GM19455 (cell line): Measurements from ENCODE around the gene ELMO1.
"Not testable (repeated sequence)": the region's sequence is repeated elsewhere in the genome, so short reads cannot be mapped to it uniquely, and the experiment has no call there.

Source experiments
- ATAC-seq: cut with Tn5 transposase; IDR thresholded peaks from one replicate; pipeline ENCODE4 v1.9.1; 2021; ENCODE audit not compliant: unreplicated experiment

Gene ELMO1

DNA sequence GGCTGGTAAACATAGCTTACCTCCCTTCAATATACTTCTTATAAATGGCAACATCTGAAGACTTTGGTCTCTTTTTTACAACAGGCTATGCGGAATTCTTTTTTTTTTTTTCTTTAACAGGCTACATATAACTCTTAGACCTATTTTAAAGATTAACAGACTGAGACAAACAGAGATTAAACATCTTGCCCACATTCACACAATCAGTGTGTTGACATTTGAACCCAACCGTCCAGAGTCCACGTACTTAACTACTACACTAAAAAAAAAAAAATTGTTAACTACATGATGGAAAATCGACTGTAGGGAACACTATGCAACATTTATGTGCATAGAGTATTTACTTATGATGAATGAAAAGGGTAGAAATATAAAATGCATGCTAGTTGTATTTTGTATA, 298.5 kb downstream of the ELMO1 start:
- ATAC-seq = no peak

DNA sequence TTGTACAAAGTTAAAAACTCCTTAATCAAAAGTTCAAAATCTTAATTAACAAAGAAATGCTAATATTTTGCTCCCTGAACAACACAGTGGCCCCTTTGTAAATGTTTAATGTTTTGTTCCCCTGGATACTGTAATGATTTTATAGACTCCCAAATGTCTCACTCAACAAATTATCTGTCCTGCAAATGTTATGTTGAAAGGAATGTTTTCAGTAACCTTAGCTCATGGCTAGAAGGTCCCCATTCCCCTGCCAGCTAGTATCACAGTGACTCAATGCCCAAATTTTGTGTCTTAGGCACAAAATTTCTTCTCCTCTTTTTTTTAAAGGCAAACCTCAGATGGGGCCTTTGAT, 298.9 kb downstream of the ELMO1 start:
- ATAC-seq = no peak

DNA sequence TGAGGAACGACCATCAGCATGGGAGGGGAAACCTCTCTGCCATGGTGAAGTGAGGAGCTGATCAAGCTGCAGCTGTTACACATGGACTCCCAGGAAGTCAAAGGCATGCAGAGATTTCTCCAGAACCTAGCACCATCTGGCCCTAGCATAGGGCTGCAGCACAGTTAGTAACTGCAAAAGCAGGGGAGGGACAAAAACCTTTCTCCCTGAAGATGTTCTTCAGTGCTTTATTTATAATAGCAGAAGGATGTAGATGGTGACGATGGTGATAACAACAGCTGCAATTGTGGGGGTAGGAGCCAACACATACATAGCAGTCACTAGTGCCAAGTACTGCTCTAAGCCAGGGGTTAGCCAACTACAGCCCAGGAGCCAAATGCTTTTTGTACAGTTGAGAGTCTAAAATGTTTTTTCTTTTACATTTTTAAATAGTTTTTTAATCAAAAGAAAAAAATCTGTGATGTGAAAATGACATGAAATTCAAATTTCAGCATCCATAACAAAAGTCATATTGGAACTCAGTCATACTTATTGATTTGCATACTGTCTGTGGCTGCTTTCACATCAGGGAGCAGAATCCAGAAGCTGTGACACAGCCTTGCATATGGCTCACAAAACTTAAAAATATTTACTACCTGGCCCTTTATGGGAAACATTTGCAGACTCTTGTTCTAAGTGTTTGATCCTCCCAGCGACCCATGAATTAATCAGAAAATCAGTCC, 299.5 kb downstream of the ELMO1 start:
- no peak for ATAC-seq

DNA sequence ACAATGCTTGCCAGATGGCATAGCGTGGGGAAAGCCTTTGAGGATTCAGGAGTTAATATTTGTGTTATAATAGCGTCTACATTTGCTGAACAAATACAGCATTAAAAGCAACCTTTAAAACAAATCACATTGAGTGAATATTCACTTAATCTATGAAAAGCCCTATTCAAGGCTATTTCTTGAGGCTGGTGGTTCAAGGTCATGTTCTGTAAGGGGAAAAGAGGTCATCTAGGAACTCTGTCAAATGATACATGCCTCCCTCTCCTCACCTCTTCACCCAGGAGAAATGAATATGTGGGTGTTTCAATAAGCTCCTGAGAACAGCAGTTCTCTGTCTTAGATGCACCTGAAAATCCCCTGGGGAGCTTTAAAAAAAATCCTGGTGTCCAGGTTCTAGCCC, 303.0 kb downstream of the ELMO1 start:
- ATAC-seq = no peak

DNA sequence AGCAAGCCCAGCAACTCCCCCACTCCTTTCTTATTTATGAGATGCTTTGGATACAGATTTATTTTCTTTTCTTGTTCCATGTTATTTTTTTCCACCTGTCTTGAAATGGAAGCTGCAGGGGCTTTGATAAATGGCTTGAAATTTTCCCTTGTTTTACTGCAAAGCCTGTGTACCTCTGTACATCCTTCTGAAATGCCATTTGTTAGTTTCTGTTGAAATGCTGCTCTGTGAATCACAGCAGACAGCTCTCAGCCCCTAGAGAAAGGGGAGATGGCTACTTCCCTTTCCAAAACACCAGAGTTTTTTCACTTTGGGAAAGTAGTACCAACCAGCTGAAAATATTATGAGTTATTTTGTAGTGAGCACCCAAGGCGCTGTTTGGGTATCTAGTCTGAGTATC, 304.2 kb downstream of the ELMO1 start:
- no peak for ATAC-seq

DNA sequence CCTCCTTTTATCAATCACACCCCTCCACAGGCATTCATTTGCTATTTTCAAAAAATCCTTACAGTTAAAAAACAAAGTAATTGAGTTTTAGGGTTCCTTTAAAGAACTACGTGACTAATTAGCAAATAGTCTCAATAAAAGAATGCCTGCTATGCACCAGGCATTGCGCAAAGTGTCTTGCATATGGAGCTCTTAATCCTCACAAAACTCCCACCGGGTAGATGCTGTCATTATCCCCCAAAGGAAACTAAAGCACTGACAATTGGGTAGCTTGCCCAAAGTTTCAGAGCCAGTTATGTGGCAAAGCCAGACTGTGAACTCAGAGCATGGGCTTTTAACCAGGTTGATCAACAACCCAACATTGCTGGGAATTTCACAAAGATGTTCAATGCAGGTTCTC, 305.7 kb downstream of the ELMO1 start:
- ATAC-seq = no peak

DNA sequence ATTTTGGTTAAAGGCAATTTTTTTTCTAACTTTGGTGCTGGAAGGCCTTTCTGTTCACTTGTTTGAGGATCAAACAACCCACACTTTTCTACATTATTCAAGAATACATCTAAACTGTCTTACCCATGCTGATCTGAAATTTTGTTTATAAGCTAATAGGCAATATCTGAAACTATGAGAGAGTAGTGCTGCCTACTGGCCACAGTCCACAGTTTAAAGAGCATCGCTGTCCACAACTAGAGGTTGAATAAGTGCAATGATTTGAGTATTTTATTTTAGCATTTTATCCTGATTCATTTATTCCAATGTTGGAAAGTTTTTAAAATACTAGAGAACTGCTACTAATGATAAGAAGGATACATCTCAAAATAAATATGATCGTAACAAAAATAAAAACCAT, 306.9 kb downstream of the ELMO1 start:
- no peak for ATAC-seq

DNA sequence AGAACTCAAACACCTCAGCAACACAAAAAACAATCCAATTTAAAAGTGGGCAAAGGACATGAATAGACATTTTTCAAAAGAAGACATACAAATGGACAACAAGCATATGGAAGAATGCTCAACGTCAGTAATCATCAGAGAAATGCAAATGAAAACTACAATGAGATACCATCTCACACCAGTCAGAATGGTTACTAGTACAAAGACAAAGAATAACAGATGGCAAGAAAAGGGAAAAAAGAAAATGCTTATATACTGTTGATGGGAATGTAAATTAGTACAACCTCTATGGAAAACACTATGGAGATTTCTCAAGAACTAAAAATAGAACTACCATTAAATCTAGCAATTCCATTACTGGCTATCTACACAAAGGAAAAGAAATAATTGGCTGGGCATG, 314.8 kb downstream of the ELMO1 start:
- ATAC-seq = not testable (repeated sequence)

DNA sequence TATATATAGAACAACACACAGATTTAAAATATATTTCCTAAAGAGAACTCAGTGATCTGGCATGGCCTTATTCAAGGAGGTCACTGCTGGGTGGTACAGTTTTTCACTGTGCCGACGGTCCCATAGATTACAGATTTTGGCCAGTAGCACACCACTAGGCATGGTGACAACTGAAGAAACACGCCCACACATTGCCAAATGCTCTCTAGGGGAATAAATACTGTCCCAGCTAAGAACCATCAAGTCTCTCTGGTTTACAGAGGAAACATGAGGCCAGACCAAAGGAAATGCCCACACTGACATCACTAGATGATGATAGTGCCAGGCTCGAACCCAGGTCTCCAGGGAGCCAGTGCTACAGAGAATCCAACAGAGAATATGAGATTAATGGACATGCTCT, 316.8 kb downstream of the ELMO1 start:
- no peak for ATAC-seq

DNA sequence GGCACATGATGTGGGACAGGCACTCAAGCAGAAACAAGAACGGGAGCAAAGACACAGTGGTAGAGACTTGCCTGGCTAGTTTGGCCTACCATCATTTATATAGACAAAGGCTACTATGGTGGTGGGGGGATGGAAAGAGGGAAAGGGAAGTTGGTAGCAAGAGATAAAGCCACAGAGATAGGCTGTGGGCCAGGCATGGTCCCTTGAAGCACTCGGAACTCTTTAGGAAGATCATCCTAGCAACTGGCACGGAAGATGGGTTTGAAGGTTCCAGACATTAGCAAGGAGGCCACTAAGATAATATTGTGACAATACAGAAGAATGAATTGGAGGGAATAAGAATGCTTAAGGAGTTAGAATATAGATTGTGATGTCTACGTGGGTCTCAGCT, 319.6 kb downstream of the ELMO1 start:
- no peak for ATAC-seq

DNA sequence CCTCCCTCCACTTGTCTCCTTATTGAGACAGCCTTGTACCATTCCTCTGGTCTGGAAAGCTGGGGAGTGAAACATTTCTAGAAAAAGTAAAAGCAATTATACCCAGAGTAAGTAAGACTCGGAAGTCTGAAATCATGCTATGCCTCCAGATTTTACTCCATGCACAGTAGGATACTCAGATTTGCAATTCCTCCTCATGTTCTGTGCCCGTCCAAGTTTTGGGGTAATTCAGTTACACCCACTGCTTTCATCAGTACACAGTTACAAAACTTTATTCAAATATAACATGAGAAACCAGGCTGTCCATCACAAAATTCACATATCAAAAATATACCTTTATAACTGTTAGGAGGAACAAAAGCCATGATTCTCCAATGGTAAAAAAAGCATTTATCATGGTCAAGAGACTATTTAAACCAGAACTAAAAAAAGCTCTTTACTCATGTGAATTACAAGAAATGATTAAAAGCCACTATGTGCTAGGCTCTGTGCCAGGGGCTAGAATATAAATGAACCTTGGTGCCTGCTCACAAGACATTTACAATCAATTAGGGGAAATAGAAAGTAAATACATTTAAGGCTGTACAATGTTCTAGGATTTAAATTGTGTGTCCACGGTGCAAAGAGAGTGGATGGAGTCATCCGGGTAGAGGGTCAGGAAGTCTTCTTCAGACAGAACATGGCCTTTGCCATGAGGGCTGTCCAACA, 320.2 kb downstream of the ELMO1 start:
- ATAC-seq = no peak

DNA sequence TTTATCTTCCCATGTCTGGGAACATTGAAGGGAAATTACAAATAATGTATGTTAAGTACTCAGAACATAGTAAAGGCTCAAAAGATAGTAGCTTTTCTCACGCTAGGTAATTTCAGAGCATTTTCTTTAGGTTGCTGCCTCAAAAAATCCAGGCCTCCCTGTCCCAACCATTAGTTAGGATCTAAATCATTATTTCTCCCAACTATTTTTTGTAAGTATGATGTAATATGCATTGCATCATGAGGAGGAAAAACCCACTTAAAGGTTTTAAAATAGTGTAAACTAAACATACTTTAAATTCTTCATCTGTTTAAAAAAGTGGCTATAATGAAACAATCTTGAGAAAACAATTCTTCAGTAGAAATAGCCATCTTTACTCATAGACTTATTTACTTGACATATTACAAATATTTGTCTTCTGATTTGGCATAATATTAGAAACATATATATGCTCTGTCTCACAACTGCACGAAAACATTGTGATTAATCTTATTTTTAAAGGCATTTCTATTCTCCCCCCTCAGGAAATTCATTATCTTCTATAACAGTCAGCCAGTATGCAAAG, 329.3 kb downstream of the ELMO1 start:
- no peak for ATAC-seq

DNA sequence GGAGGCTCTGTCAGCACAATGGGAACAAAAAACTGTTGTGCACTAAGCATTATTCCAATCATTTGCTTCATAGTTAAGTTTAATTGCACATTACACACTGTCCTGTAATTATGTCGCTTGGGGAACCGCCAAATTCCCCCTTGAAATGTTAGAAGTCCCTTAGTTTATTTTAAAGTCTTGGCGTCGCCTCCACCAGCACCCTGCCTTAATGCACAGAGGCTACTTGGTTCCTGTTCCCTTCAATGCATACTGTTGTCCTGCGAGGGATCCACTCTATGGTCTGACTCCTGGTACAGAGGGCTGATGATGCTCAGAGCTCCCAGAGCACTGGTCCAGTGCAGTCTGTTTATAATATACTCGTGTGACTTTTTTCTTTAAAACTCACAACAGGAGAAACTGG, 330.7 kb downstream of the ELMO1 start:
- ATAC-seq = no peak

DNA sequence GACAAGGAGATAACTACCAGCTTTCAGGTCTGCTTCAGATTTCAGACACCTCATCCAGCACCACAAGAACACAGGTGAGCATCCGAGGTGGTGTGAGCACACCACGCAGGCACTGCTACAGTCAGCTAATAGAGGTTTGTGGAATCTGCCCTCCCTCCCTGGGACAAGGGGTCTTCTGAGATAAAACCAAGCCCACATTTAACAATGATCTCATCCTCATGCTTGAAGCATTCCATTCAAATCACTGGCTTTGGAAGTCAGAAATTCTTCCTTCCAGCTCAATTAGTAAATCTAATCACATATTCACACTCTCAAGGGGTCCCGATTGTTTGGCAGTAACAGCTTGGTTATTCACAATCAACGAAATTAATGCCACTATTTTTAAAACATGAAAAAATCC, 331.4 kb downstream of the ELMO1 start:
- ATAC-seq = no peak

DNA sequence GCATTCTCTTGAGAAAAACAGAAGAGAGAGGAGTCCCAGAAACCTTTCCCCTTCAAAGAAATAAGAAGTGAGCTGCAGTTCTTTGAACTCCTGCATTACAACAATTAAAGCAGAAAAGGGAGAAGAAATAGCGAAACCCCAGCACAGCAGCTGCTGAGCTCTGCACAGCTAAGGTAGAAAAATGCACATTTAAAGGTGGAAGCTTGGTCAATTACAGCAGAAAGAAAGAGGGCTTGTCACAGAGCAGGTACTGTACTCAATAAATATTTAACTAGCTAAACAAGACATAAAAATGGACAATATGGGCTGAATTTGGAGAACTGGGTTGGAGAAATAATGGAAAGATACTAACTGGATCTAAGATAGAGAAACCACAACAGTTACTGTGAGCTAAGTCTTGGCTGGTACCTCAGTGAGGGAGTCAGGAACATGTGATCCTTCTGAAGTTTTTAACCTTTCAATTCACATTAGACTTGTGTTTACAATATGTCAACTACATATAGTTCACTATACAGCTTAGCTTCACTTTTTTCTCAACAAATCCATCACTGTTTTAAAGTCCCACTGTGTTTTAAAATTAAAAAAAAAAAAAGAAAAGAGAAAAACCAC, 332.5 kb downstream of the ELMO1 start:
- no peak for ATAC-seq

DNA sequence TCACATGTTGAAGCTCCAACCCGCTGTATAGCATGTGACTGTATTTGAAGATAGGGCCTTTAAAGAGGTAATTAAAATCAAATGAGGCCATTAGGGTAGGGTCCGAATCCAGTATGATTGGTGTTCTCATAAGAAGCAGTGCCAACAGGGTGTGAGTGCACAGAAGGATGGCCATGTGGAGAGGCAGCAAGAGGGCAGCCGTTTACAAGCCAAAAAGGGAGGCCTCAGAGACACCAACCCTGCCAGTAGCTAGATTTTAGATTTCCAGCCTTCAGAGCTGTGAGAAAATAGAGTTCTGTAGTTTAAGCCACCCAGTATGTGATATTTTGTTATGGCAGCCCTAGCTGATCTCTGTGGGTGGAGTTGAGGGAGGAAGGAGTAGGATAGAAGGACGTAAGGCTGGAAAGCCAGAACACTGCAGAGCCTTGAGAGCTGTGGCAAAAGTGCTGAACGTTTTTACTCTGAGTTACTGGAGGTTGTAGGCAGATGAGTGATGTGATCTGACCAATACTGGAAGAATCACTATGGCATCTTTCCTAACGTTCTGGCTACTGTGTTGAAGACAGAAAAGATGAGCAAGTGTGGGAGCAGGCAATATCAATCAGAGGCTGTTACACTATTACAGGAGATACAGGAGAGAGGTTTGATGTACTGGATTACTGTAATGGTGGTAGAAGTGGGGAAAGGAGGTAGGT, 334.9 kb downstream of the ELMO1 start:
- ATAC-seq = no peak

DNA sequence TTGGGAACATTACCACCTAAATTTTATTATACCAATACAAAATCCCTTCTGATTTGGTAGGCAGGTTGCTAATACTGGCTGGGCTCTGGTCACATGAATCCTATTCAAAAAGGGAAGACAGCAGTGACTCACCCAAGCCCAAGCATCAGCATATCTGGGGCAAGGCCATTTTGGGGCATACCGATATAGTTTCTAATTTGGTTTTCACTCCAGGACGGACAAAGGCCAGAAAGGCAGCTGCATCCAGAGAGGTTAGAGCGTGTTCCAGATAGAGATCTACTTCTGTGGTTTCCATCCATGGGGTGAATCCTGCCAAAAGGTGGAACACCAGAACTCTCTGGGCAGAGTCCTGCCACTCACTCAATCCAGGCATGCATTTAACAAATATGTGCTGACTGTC, 335.8 kb downstream of the ELMO1 start:
- no peak for ATAC-seq

DNA sequence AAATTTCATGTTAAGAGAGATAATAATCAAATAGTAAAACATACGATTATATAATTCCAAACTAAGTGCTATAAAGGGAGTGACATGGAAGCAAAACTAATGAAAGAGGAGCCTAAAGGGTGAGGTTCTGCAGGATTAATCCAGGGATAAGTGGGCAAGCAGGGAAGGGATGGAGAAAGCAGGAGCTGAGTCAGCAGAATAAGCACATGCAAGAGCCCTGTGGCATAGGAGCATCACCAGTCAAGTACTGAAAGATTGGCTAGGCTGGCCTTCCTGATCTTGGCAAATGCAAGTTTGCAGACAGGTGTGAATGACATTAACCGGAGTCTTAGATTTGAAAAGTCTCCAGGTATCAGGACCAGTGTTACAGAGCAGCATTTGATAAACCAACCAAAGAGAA, 336.4 kb downstream of the ELMO1 start:
- no peak for ATAC-seq

DNA sequence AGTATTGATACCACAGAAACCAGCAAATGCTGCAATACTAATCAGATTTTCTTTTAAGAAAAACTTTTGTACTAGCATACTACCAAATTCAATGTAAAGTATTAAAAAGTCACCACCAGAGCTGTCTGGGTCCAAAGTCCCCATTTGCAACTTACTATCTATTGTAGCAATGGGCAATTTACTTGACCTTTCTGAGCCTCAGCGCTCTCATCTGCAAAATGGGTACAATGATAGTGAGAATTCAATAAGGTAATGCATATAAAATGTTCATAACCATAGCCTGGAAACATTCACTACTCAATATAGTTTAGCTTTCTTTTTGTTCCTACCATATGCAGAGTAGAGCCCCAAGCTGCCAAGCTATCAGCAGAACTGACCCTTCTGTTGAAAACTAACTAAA, 337.2 kb downstream of the ELMO1 start:
- ATAC-seq = no peak

DNA sequence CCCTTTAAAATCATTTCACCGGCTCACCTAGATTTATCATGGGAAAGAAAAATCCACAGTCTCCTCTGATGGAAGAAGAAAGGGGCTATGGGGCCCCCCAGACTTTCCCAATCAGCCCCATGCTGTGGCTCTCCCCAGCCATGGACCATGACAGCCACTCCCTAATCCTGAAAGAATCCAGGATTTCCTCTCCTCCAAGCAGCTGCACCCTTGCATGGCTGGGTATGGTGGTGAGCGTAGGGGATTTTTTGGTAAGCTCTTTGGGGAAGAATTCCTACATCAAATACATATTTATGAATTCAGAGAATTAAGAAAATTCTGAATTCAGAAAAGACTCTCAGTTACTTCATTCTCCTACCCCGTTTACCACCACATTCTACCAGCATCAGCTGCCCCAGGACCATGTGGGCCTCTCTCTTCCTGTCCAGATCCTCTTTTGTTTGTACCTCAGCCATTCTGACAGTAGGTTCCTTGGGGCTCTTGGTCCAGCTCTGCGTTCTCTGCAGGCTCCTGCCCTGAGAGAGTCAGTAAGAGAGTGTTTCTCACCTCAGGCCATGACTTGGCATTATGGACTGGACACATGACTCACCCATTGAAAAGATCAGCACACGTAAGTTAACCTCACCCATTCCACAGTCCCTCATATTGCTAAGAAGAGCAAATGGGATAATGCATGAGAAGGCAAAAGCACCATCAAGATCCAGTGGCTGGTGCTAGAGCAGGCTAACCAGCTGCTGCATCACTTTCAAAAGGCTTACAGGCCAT, 337.8 kb downstream of the ELMO1 start:
- no peak for ATAC-seq

DNA sequence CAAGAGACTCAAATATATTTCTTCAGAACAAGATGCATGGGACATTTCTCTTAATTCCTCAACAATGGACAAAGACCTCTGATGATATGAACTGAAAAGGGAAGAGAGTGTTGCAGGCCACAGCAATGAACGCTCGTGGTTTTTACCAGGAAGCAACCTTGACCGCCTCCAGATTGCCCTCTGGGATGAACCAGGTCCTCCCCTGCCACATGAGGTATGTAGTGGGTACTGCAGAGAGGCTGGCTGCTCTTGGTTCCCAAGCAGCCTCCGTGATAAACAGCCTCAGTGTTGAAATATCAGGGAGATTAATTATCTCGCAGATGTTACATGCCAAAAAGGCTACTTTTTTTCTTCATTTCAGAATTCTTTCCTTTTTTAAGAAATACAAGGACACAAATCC, 338.8 kb downstream of the ELMO1 start:
- ATAC-seq = no peak
